ENCODE results near the gene AKT2. TPM values are rescaled to one million over a fixed set of nuclear protein-coding genes. Genes with fewer than 3 reads are reported as not detected.

AKT2 gene
- total RNA-seq, 1 experiment from 2014 or later = 150 TPM

GRCh38 chr19:40231057-40231456 is 54.1 kb downstream of the AKT2 start:
- Histone ChIP-seq H4K8ac (replicated peaks; ENCODE audit: insufficient read length, low read depth, low read length) (no peak overlapping the region), H3K4me1 (ENCODE audit: insufficient read depth, low read length) (peaks cover 2% of the 10 kb centered on the region; the same call in 1 of the 2 replicates), H3K79me2 (ENCODE audit: insufficient read depth, low read length) (no peaks in the 10 kb centered on the region), H3K4me2 (ENCODE audit: insufficient read depth, insufficient read length, low read length) (no peak overlapping the region), H3K18ac (ENCODE audit: insufficient read length, low read depth, low read length) (no peak overlapping the region), H3K23me2 (ENCODE audit: insufficient read length, low read depth, low read length, poor library complexity, severe bottlenecking) (no peaks in the 10 kb centered on the region), H2BK5ac (ENCODE audit: insufficient read length, low read length) (no peak overlapping the region), H2AFZ (ENCODE audit: low read length) (no peak overlapping the region), H3K9ac (ENCODE audit: extremely low read depth, insufficient read length, low read length) (no peak overlapping the region), H3K9me3 (ENCODE audit: control insufficient read depth, low read depth, low read length) (no peaks in the 10 kb centered on the region), H3K27me3 (ENCODE audit: insufficient read depth, low read length) (no peaks in the 10 kb centered on the region), H2AK5ac (ENCODE audit: insufficient read length, low read length) (no peak overlapping the region), H4K20me1 (ENCODE audit: control insufficient read depth, insufficient read depth, insufficient read length) (no peaks in the 10 kb centered on the region), H3K79me1 (ENCODE audit: insufficient read depth, low read depth, low read length, poor library complexity, severe bottlenecking) (no peaks in the 10 kb centered on the region), H2BK120ac (ENCODE audit: low read depth, low read length, poor library complexity, severe bottlenecking) (no peak overlapping the region), H3K4ac (ENCODE audit: low read depth, low read length) (no peak overlapping the region), H3K23ac (ENCODE audit: insufficient read length, low read depth, low read length) (no peak overlapping the region), H2BK12ac (ENCODE audit: insufficient read length, low read depth, low read length) (no peak overlapping the region), H2BK20ac (ENCODE audit: low read depth, low read length, poor library complexity, severe bottlenecking) (no peak overlapping the region), H4K91ac (ENCODE audit: insufficient read length, low read depth, low read length) (no peak overlapping the region), H3K14ac (ENCODE audit: insufficient read depth, low read length) (no peak overlapping the region), H4K5ac (ENCODE audit: insufficient read length, low read depth, low read length) (no peak overlapping the region), H3K56ac (ENCODE audit: insufficient read length, low read depth, low read length) (no peak overlapping the region), H3K27ac (ENCODE audit: insufficient read length, low read depth, low read length) (no peak overlapping the region), H2BK15ac (ENCODE audit: low read depth, low read length) (no peak overlapping the region), H3T11ph (ENCODE audit: low read length) (no peak overlapping the region)
- peak overlapping the region; percentile 8 to 74 (median 74); a peak in 4 of 7 replicates for H3K27ac Mint-ChIP-seq
- H3K9me3 Mint-ChIP-seq = no peaks in the 10 kb centered on the region
- peaks cover 19% of the 10 kb centered on the region in 2 experiments for H3K4me1 Mint-ChIP-seq
- no CpG with 5 or more reads among the region's 6 CpGs for WGBS (ENCODE audit: extremely low coverage, insufficient read length, low lambda C conversion rate)
- TF ChIP-seq CTCF (conservative IDR thresholded peaks at IDR 0.05) = no peak
- DNase-seq = no peak
- peaks cover 0 to 13% (median 13%) of the 10 kb centered on the region in 3 experiments; a peak in 4 of 7 replicates for H3K36me3 Mint-ChIP-seq (ENCODE audit: insufficient read depth in 1 of 3, low read depth in 3 of 3)
- H3K4me3 Mint-ChIP-seq = peak overlapping the region in 1 of 2 experiments; percentile 15; a peak in 2 of 5 replicates
- H3K27me3 Mint-ChIP-seq (ENCODE audit: low read depth) = peaks cover 1% of the 10 kb centered on the region
